Peyer's patch (tissue), 4 donors: ENCODE measurements around the gene CCNQ. TPM values are rescaled to one million over a fixed set of nuclear protein-coding genes. Genes with fewer than 3 reads are reported as not detected.
A peak's percentile ranks its signal among the peaks of the same experiment; 100 is the strongest.

Experiments
- DNase-seq, 3 donors: peaks; one replicate each; pipeline ENCODE4 v3.0.0-alpha.2; 2017 to 2019
- H3K27ac ChIP-seq, 4 donors: fragments of 200-600 bp; sonication (generic); one replicate each; pipeline ENCODE4 v1.5.1; 2016 to 2019
- H3K27me3 ChIP-seq, 2 donors: fragments of 200-600 bp; sonication (generic); one replicate each; pipeline ENCODE4 v1.5.1; 2019
- H3K36me3 ChIP-seq, 3 donors: fragments of 200-600 bp; sonication (generic); one replicate each; pipeline ENCODE4 v1.5.1; 2016 to 2019
- H3K4me1 ChIP-seq, 4 donors: fragments of 200-600 bp; sonication (generic); one replicate each; pipeline ENCODE4 v1.5.1; 2016 to 2019
- H3K4me3 ChIP-seq, 4 donors: fragments of 200-600 bp; sonication (generic); 1 replicate in 3 of 4; 2 replicates in 1 of 4; pipeline ENCODE4 v1.5.1; 2016 to 2019; ENCODE audit warnings: mild to moderate bottlenecking in 1 of 4
- H3K9me3 ChIP-seq, 4 donors: fragments of 200-600 bp; sonication (generic); one replicate each; pipeline ENCODE4 v1.5.1; 2016 to 2019; ENCODE audit warnings: mild to moderate bottlenecking in 1 of 4
- CTCF ChIP-seq, 6 experiments: fragments of 450-650 bp in 4 of 6; fragments of 200-600 bp in 2 of 6; sonication (generic) in 1 of 6; IDR thresholded peaks; one replicate each; pipeline ENCODE4 v1.5.1; 2017 to 2019; ENCODE audit warnings: antibody characterized with exemption in 6 of 6, mild to moderate bottlenecking in 3 of 6, moderate library complexity in 1 of 6
- POLR2A ChIP-seq, 2 donors: fragments of 450-650 bp; IDR thresholded peaks; one replicate each; pipeline ENCODE4 v1.5.1; 2017; ENCODE audit warnings: antibody characterized with exemption in 2 of 2, mild to moderate bottlenecking in 2 of 2, moderate library complexity in 2 of 2
- total RNA-seq, 4 donors: library from RNA; depleted of rRNA; stranded (reverse); fragments of >200 nt; gene quantifications; one replicate each; pipeline ENCODE4 v1.1.0, GENCODE V29; 2016

Gene CCNQ
- total RNA-seq, 4 donors from 2014 or later: 19.0 to 33.3 (median 20.6) TPM

DNA sequence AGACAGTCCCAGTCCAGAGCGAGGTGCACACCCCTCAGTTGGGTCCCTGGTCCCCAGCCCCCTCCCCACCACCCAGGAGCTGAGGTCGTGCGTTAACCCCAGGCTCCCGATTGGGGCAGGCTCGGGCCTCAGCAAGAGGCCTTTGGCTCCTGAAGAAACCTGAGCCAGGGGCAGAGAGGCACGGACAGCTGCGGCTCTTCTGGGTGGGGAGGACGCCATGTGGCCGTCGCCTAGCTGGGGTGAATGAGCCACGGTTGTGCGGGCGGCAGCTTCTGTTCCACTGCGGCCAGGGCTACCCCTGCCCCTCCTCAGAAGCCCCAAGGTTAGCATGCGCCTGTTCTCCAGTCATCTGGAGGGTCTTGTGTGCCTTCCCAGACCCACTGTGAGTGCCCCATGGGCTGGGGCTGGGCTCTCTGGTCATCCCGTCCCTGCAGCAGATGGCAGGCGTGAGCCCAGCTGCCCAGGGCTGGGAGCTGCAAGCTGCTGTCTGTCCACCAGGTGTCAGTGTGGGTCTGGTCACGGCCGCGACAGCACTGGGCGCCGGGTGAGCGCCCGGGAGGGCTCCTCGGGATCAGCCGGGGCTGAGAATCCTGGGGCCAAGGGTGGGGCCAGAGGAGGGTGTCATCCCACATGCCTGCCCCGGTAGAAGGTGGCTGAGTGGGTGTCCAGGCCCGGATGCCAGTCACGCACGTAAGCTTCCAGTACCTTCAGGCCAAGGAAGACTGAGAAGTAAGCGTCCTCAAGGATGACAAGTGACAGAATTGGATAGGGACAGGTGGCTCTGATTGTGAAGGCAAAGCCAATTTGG, 59.6 kb downstream of the CCNQ start:
- no peaks in the 10 kb centered on the region for H3K4me1 ChIP-seq
- no peaks in the 10 kb centered on the region for H3K36me3 ChIP-seq
- H3K27me3 ChIP-seq: no peaks in the 10 kb centered on the region
- no peak overlapping the region for H3K27ac ChIP-seq
- no peaks in the 10 kb centered on the region for H3K9me3 ChIP-seq
- peak; percentile 35 to 77 (median 68) for DNase-seq
- TF ChIP-seq CTCF (IDR thresholded peaks at IDR 0.05): peak; percentile 52 to 85 (median 70)
- no peak for TF ChIP-seq POLR2A (IDR thresholded peaks at IDR 0.05)
- H3K4me3 ChIP-seq: no peak overlapping the region

- no peaks in the 10 kb centered on the region for H3K9me3 ChIP-seq
- no peaks in the 10 kb centered on the region for H3K27me3 ChIP-seq
- no peak for DNase-seq
- H3K36me3 ChIP-seq: no peaks in the 10 kb centered on the region
- H3K27ac ChIP-seq: no peak overlapping the region
- H3K4me3 ChIP-seq: no peak overlapping the region
- H3K4me1 ChIP-seq: no peaks in the 10 kb centered on the region
- TF ChIP-seq CTCF (IDR thresholded peaks at IDR 0.05) (no peak), POLR2A (IDR thresholded peaks at IDR 0.05) (no peak)
Measured at GRCh38 chrX:153538424-153538823, 60.5 kb downstream of the CCNQ start.

Other genes starting within 250 kb of the CCNQ start
- not detected for gene PNMA6E, start 197.8 kb downstream of the CCNQ start, total RNA-seq
- gene ZFP92, start 187.7 kb downstream of the CCNQ start, total RNA-seq: 1 to 10 TPM in 1 of 4 donors, under 1 TPM in 3; 0.19 to 2.3 (median 0.81) TPM
- 1 to 10 TPM in 3 of 4 donors, not detected in 1; 1.1 to 3.1 (median 3.0) TPM for gene TREX2, start 153.1 kb downstream of the CCNQ start, total RNA-seq
- gene HAUS7, start 128.6 kb downstream of the CCNQ start, total RNA-seq: 100 to 1,000 TPM in 1 of 4 donors, 10 to 100 TPM in 2, 1 to 10 TPM in 1; 8.2 to 156 (median 16.0) TPM
- 10 to 100 TPM in 3 of 4 donors, 1 to 10 TPM in 1; 2.5 to 28.9 (median 11.7) TPM for gene BGN, start 104.2 kb downstream of the CCNQ start, total RNA-seq
- gene ATP2B3, start 81.5 kb downstream of the CCNQ start, total RNA-seq: not detected
- not detected for gene DUSP9, start 48.1 kb upstream of the CCNQ start, total RNA-seq
- gene PNCK, start 74.7 kb upstream of the CCNQ start, total RNA-seq: 10 to 100 TPM in 1 of 4 donors, 1 to 10 TPM in 2, not detected in 1; 2.0 to 44.8 (median 6.1) TPM
- 100 to 1,000 TPM in 3 of 4 donors, 10 to 100 TPM in 1; 36.3 to 562 (median 146) TPM for gene SLC6A8, start 88.8 kb upstream of the CCNQ start, total RNA-seq
- 100 to 1,000 TPM in 2 of 4 donors, 10 to 100 TPM in 2; 45.4 to 148 (median 101) TPM for gene BCAP31, start 125.2 kb upstream of the CCNQ start, total RNA-seq
- gene ABCD1, start 125.7 kb upstream of the CCNQ start, total RNA-seq: 10 to 100 TPM; 14.9 to 94.2 (median 68.0) TPM
- gene PLXNB3, start 165.1 kb upstream of the CCNQ start, total RNA-seq: 10 to 100 TPM in 1 of 4 donors, 1 to 10 TPM in 3; 2.7 to 25.6 (median 7.6) TPM
- gene SRPK3, start 181.9 kb upstream of the CCNQ start, total RNA-seq: 1 to 10 TPM in 1 of 4 donors, not detected in 3; 1.7 TPM
- gene IDH3G, start 195.2 kb upstream of the CCNQ start, total RNA-seq: 100 to 1,000 TPM; 108 to 153 (median 126) TPM
- gene SSR4, start 195.5 kb upstream of the CCNQ start, total RNA-seq: 100 to 1,000 TPM in 1 of 4 donors, 10 to 100 TPM in 3; 90.0 to 113 (median 96.4) TPM
- gene PDZD4, start 231.4 kb upstream of the CCNQ start, total RNA-seq: 1 to 10 TPM; 1.2 to 8.3 (median 2.4) TPM